Activated CD4-positive, alpha-beta T cell treated with anti-CD3 and anti-CD28 coated beads, Interleukin-2, amount 10 ng/mL, durations not matched to agents 24 days and 14 days (primary cell): ENCODE data around the gene LINC01488. TPM values are rescaled to one million over a fixed set of nuclear protein-coding genes. Genes with fewer than 3 reads are reported as not detected.

Experiments used
- DNase-seq: peaks from one replicate; pipeline ENCODE4 v3.0.0; 2022
- H3K27ac Mint-ChIP-seq: one replicate; pipeline ENCODE4 v1.8.0; 2022; ENCODE audit warnings: mild to moderate bottlenecking, mixed read lengths
- H3K27me3 Mint-ChIP-seq: one replicate; pipeline ENCODE4 v1.8.0; 2022; ENCODE audit warnings: mixed read lengths
- H3K36me3 Mint-ChIP-seq: one replicate; pipeline ENCODE4 v1.8.0; 2022; ENCODE audit warnings: low read depth, mild to moderate bottlenecking, mixed read lengths
- H3K4me1 Mint-ChIP-seq: one replicate; pipeline ENCODE4 v1.8.0; 2021; ENCODE audit warnings: mixed read lengths
- H3K4me3 Mint-ChIP-seq: one replicate; pipeline ENCODE4 v1.8.0; 2022; ENCODE audit warnings: mild to moderate bottlenecking, moderate library complexity, mixed read lengths
- H3K9me3 Mint-ChIP-seq: one replicate; pipeline ENCODE4 v1.8.0; 2021; ENCODE audit warnings: mixed read lengths
- intact Hi-C: fragments of 100-400 bp; cut with micrococcal nuclease; formaldehyde crosslinking; loops from one replicate; pipeline ENCODE4 v1.15.1; 2023
- total RNA-seq: library from RNA; stranded (reverse); gene quantifications from 2 replicates; pipeline ENCODE4 v1.2.3, GENCODE V29; 2022

LINC01488 gene
- total RNA-seq, 1 donor from 2014 or later: not detected

- H3K27ac Mint-ChIP-seq: no peak overlapping the region
These were observed 6.2 kb upstream of the LINC01488 start for GRCh38 chr11:69475141-69475865.

GRCh38 chr11:69475866-69476471 is 5.5 kb upstream of the LINC01488 start:
- Mint-ChIP-seq H3K4me3 (no peak overlapping the region), H3K9me3 (peaks cover 7% of the 10 kb centered on the region), H3K27ac (no peak overlapping the region), H3K4me1 (no peaks in the 10 kb centered on the region), H3K27me3 (no peaks in the 10 kb centered on the region), H3K36me3 (no peaks in the 10 kb centered on the region)
- intact Hi-C loops: no loop called here
- DNase-seq: no peak

More at GRCh38 chr11:69475141-69475865, 6.2 kb upstream of the LINC01488 start:
- no peak for DNase-seq
- intact Hi-C loops: no loop called here
- Mint-ChIP-seq H3K27me3 (no peaks in the 10 kb centered on the region), H3K4me1 (no peaks in the 10 kb centered on the region), H3K9me3 (peaks cover 7% of the 10 kb centered on the region), H3K36me3 (no peaks in the 10 kb centered on the region), H3K4me3 (no peak overlapping the region)

- no peaks in the 10 kb centered on the region for H3K27me3 Mint-ChIP-seq
- DNase-seq: no peak
- H3K9me3 Mint-ChIP-seq: peaks cover 7% of the 10 kb centered on the region
- H3K4me3 Mint-ChIP-seq: no peak overlapping the region
- no peaks in the 10 kb centered on the region for H3K36me3 Mint-ChIP-seq
- H3K4me1 Mint-ChIP-seq: no peaks in the 10 kb centered on the region
- H3K27ac Mint-ChIP-seq: no peak overlapping the region
- intact Hi-C loops: no loop called here
These were observed 4.9 kb upstream of the LINC01488 start for GRCh38 chr11:69476509-69476961.

- Mint-ChIP-seq H3K27me3 (no peaks in the 10 kb centered on the region), H3K4me3 (no peak overlapping the region), H3K36me3 (no peaks in the 10 kb centered on the region), H3K4me1 (no peaks in the 10 kb centered on the region), H3K27ac (no peak overlapping the region), H3K9me3 (peaks cover 7% of the 10 kb centered on the region)
- intact Hi-C loops: no loop called here
- no peak for DNase-seq
These were observed 4.4 kb upstream of the LINC01488 start for GRCh38 chr11:69477086-69477485.

- no peak overlapping the region for H3K27ac Mint-ChIP-seq
- H3K4me1 Mint-ChIP-seq: no peaks in the 10 kb centered on the region
- DNase-seq: no peak
- H3K36me3 Mint-ChIP-seq: no peaks in the 10 kb centered on the region
- intact Hi-C loops: no loop called here
- no peak overlapping the region for H3K4me3 Mint-ChIP-seq
- H3K27me3 Mint-ChIP-seq: no peaks in the 10 kb centered on the region
- H3K9me3 Mint-ChIP-seq: no peaks in the 10 kb centered on the region
These were observed 1.7 kb upstream of the LINC01488 start for GRCh38 chr11:69479591-69480271.

- no peaks in the 10 kb centered on the region for H3K4me1 Mint-ChIP-seq
- intact Hi-C loops: no loop called here
- H3K9me3 Mint-ChIP-seq: no peaks in the 10 kb centered on the region
- H3K36me3 Mint-ChIP-seq: no peaks in the 10 kb centered on the region
- no peak for DNase-seq
- H3K27me3 Mint-ChIP-seq: no peaks in the 10 kb centered on the region
- H3K4me3 Mint-ChIP-seq: no peak overlapping the region
- H3K27ac Mint-ChIP-seq: no peak overlapping the region
These were observed 693 bp upstream of the LINC01488 start for GRCh38 chr11:69480547-69481392.

- Mint-ChIP-seq H3K27ac (no peak overlapping the region), H3K4me1 (no peaks in the 10 kb centered on the region), H3K4me3 (no peak overlapping the region), H3K27me3 (no peaks in the 10 kb centered on the region), H3K36me3 (no peaks in the 10 kb centered on the region), H3K9me3 (no peaks in the 10 kb centered on the region)
- intact Hi-C loops: no loop called here
- no peak for DNase-seq
These were observed 859 bp downstream of the LINC01488 start for GRCh38 chr11:69482322-69482721.

GRCh38 chr11:69483170-69483569 is 1.7 kb downstream of the LINC01488 start:
- H3K9me3 Mint-ChIP-seq: no peaks in the 10 kb centered on the region
- intact Hi-C loops: no loop called here
- no peak overlapping the region for H3K4me3 Mint-ChIP-seq
- H3K27me3 Mint-ChIP-seq: no peaks in the 10 kb centered on the region
- no peak for DNase-seq
- H3K27ac Mint-ChIP-seq: no peak overlapping the region
- no peaks in the 10 kb centered on the region for H3K36me3 Mint-ChIP-seq
- H3K4me1 Mint-ChIP-seq: no peaks in the 10 kb centered on the region

- no peak overlapping the region for H3K4me3 Mint-ChIP-seq
- DNase-seq: no peak
- H3K36me3 Mint-ChIP-seq: no peaks in the 10 kb centered on the region
- no peaks in the 10 kb centered on the region for H3K9me3 Mint-ChIP-seq
- intact Hi-C loops: no loop called here
- H3K4me1 Mint-ChIP-seq: no peaks in the 10 kb centered on the region
- no peaks in the 10 kb centered on the region for H3K27me3 Mint-ChIP-seq
- H3K27ac Mint-ChIP-seq: no peak overlapping the region
These were observed 2.4 kb downstream of the LINC01488 start for GRCh38 chr11:69483691-69484426.

GRCh38 chr11:69484427-69485259 is 3.2 kb downstream of the LINC01488 start:
- Mint-ChIP-seq H3K4me1 (no peaks in the 10 kb centered on the region), H3K27ac (no peak overlapping the region), H3K27me3 (no peaks in the 10 kb centered on the region), H3K36me3 (no peaks in the 10 kb centered on the region), H3K4me3 (no peak overlapping the region), H3K9me3 (no peaks in the 10 kb centered on the region)
- intact Hi-C loops: no loop called here
- DNase-seq: no peak

- no peaks in the 10 kb centered on the region for H3K36me3 Mint-ChIP-seq
- no peaks in the 10 kb centered on the region for H3K9me3 Mint-ChIP-seq
- no peak overlapping the region for H3K27ac Mint-ChIP-seq
- no peak overlapping the region for H3K4me3 Mint-ChIP-seq
- no peaks in the 10 kb centered on the region for H3K27me3 Mint-ChIP-seq
- intact Hi-C loops: no loop called here
- no peak for DNase-seq
- no peaks in the 10 kb centered on the region for H3K4me1 Mint-ChIP-seq
These were observed 4.0 kb downstream of the LINC01488 start for GRCh38 chr11:69485337-69486041.

- H3K36me3 Mint-ChIP-seq: no peaks in the 10 kb centered on the region
- H3K27ac Mint-ChIP-seq: no peak overlapping the region
- H3K4me1 Mint-ChIP-seq: no peaks in the 10 kb centered on the region
- no peaks in the 10 kb centered on the region for H3K9me3 Mint-ChIP-seq
- DNase-seq: no peak
- H3K4me3 Mint-ChIP-seq: no peak overlapping the region
- H3K27me3 Mint-ChIP-seq: no peaks in the 10 kb centered on the region
- intact Hi-C loops: no loop called here
These were observed 4.8 kb downstream of the LINC01488 start for GRCh38 chr11:69486056-69486772.
